NCI-H128 (cell line): ENCODE data around the gene NCOR2.

Experiments used
- DNase-seq: peaks from one replicate; lab custom pipeline; 2025; ENCODE audit not compliant: unreplicated experiment; lab: John Stamatoyannopoulos, UW

NCOR2 gene

GRCh38 chr12:124544983-124545382 is 22.4 kb downstream of the NCOR2 start:
- DNase-seq: no peak

- DNase-seq: no peak
Measured at GRCh38 chr12:124544311-124544970, 23.0 kb downstream of the NCOR2 start.

GRCh38 chr12:124543590-124544310 is 23.7 kb downstream of the NCOR2 start:
- peak; percentile 17 for DNase-seq

GRCh38 chr12:124543052-124543589 is 24.3 kb downstream of the NCOR2 start:
- DNase-seq: no peak

- DNase-seq: no peak
Measured at GRCh38 chr12:124542021-124542949, 25.1 kb downstream of the NCOR2 start.

GRCh38 chr12:124541322-124541721 is 26.1 kb downstream of the NCOR2 start:
- DNase-seq: no peak

GRCh38 chr12:124539084-124540041 is 28.0 kb downstream of the NCOR2 start:
- DNase-seq: no peak

GRCh38 chr12:124538194-124539082 is 29.0 kb downstream of the NCOR2 start:
- no peak for DNase-seq

GRCh38 chr12:124537525-124538193 is 29.8 kb downstream of the NCOR2 start:
- DNase-seq: no peak

- no peak for DNase-seq
Measured at GRCh38 chr12:124536641-124537040, 30.8 kb downstream of the NCOR2 start.

GRCh38 chr12:124534776-124535740 is 32.4 kb downstream of the NCOR2 start:
- no peak for DNase-seq

- DNase-seq: no peak
Measured at GRCh38 chr12:124533456-124533855, 34.0 kb downstream of the NCOR2 start.

- DNase-seq: no peak
Measured at GRCh38 chr12:124532967-124533366, 34.4 kb downstream of the NCOR2 start.

- DNase-seq: no peak
Measured at GRCh38 chr12:124532331-124532750, 35.1 kb downstream of the NCOR2 start.

GRCh38 chr12:124531906-124532305 is 35.5 kb downstream of the NCOR2 start:
- DNase-seq: no peak

- no peak for DNase-seq
Measured at GRCh38 chr12:124531281-124531745, 36.1 kb downstream of the NCOR2 start.

GRCh38 chr12:124530637-124531263 is 36.7 kb downstream of the NCOR2 start:
- DNase-seq: no peak
